Left ventricle myocardium inferior (tissue), 1 donor: ENCODE measurements around the gene PYGM. TPM values are rescaled to one million over a fixed set of nuclear protein-coding genes. Genes with fewer than 3 reads are reported as not detected.

Source experiments
- DNase-seq: peaks from one replicate; pipeline ENCODE4 v3.0.0-alpha.2; 2020
- H3K27ac ChIP-seq: fragments of 200-600 bp; replicated peaks from 2 replicates; pipeline ENCODE4 v1.8.0; 2021
- H3K27me3 ChIP-seq: fragments of 200-600 bp; 2 replicates; pipeline ENCODE4 v1.8.0; 2021; ENCODE audit warnings: low read depth
- H3K36me3 ChIP-seq: fragments of 200-600 bp; 2 replicates; pipeline ENCODE4 v1.8.0; 2021
- H3K4me1 ChIP-seq: fragments of 200-600 bp; 2 replicates; pipeline ENCODE4 v1.8.0; 2021
- H3K4me3 ChIP-seq: fragments of 200-600 bp; 2 replicates; pipeline ENCODE4 v1.8.0; 2021; ENCODE audit warnings: mild to moderate bottlenecking, moderate library complexity
- H3K9me3 ChIP-seq: fragments of 200-600 bp; replicated peaks from 2 replicates; pipeline ENCODE4 v1.8.0; 2021
- intact Hi-C: fragments of 100-400 bp; cut with micrococcal nuclease; formaldehyde crosslinking; loops from one replicate; pipeline ENCODE4 v1.11.0; 2022
- total RNA-seq: library from RNA; stranded (reverse); fragmentation: NEBNext Ultra II Directional; extraction: Animal tissue kit (Norgen Biotek cat#: 25700); gene quantifications from one replicate; pipeline ENCODE4 v1.2.1, GENCODE V29; 2021
- TF ChIP-seq, protein P1 (sequence below): fragments of 200-600 bp; IDR thresholded peaks from 2 replicates; pipeline ENCODE4 v1.8.0; 2021; ENCODE audit warnings: antibody characterized with exemption, mild to moderate bottlenecking, borderline replicate concordance
- donor health status: DM: no; HTN: yes; CAD: no; lungs with severe emphysema.

PYGM gene
- total RNA-seq, 1 donor from 2014 or later: 89.5 TPM

DNA sequence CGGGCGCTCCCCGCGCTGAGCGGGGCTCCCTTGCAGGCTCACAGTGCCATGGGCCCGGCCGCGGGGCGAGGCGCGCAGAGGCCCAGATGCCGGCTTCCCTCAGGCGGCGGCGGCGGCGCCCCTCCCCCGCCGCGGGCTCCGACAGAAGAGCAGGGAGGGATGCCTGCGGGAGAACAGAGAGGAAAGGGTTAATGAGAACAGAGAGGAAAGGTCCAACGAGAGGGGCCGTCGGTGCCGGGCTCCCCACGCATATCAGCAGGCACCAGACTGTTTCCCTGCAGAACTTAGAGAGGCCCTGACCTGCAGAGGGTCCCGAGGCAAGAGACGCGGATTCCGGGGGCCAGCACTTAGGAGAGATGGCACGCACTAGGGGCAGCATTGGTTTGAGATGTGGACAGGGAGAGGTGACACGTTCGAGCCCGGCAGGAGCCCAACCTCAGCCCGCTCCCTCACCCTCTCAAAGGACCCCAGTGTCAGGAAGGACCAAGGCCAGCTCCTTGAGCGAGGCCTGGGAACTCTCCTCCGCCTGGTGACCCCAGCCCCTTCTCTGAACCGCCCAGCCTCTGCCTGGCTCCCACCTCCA lies 45.9 kb downstream of the PYGM start:
- H3K27ac ChIP-seq: no peak overlapping the region
- peak overlapping the region; percentile 23 for H3K4me3 ChIP-seq
- no peaks in the 10 kb centered on the region for H3K9me3 ChIP-seq
- intact Hi-C loops: no loop called here
- H3K4me1 ChIP-seq: peaks cover 8% of the 10 kb centered on the region
- peaks cover 100% of the 10 kb centered on the region for H3K27me3 ChIP-seq
- TF ChIP-seq, protein P1, sequence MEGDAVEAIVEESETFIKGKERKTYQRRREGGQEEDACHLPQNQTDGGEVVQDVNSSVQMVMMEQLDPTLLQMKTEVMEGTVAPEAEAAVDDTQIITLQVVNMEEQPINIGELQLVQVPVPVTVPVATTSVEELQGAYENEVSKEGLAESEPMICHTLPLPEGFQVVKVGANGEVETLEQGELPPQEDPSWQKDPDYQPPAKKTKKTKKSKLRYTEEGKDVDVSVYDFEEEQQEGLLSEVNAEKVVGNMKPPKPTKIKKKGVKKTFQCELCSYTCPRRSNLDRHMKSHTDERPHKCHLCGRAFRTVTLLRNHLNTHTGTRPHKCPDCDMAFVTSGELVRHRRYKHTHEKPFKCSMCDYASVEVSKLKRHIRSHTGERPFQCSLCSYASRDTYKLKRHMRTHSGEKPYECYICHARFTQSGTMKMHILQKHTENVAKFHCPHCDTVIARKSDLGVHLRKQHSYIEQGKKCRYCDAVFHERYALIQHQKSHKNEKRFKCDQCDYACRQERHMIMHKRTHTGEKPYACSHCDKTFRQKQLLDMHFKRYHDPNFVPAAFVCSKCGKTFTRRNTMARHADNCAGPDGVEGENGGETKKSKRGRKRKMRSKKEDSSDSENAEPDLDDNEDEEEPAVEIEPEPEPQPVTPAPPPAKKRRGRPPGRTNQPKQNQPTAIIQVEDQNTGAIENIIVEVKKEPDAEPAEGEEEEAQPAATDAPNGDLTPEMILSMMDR: no peak
- no peaks in the 10 kb centered on the region for H3K36me3 ChIP-seq
- DNase-seq: no peak

DNA sequence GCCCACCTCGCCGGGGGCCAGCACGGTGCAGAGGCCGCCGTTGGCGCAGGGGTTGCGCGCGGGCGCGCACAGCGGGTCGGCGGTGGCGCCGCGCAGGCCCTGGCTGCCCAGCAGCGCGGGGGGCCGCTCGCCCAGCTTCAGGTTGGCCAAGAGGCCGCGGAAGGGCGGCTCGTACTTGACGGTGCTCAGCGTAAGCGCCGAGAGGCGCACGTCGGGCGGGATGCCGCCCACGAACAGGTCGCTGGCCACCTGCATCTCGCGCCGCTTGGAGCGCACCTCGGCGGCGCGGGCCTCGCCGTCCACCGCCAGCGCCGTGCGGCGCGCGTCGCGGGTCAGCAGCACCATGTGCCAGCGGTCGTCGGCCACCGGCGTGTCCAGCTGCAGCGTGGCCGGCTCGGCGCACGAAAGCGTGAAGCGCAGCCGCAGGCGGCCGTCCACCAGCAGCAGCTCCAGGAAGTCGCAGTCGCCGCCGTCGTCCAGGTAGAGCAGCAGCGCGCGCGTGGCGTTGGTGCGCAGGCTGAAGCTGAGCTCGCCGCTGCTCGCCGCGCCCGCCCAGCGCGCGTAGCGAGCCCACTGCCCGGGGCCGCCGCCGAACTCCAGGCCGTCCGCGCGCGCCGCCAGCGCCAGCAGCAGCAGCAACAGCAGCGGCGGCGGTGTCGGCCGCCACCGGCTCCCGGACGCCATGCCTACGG lies 46.6 kb downstream of the PYGM start:
- H3K4me3 ChIP-seq: peak overlapping the region; percentile 23
- H3K27ac ChIP-seq: no peak overlapping the region
- H3K4me1 ChIP-seq: peaks cover 8% of the 10 kb centered on the region
- H3K36me3 ChIP-seq: no peaks in the 10 kb centered on the region
- no peaks in the 10 kb centered on the region for H3K9me3 ChIP-seq
- TF ChIP-seq, protein P1: no peak
- intact Hi-C loops: no loop called here
- peaks cover 100% of the 10 kb centered on the region for H3K27me3 ChIP-seq
- peak; percentile 27 for DNase-seq

DNA sequence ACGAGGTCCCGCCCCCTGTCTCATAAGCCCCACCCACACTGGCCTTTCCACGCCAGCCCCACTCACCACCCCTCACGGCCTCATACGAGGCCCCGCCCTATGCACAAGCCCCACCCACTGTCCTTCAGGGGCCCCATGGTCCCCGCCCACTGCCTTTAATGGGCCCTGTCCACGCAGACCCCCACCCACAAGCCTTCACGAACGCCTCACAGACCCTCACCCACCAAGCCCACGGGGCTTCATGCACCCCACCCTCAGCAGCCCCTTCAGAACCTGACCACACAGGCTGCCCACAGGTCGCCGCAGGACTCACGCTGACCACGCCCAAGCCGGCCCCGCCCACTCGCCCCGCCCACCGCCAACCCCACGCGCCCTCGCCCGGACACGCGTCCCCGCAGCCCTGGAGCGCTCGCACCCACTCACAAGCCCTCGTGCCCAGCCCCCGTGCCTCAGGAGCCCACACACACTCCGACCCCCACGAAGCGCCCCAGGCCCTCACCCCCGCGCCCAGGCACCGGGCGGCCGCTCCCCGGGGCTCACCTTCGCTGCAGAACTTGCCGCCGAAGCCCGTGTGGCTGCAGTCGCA lies 47.3 kb downstream of the PYGM start:
- TF ChIP-seq, protein P1: no peak
- H3K4me3 ChIP-seq: no peak overlapping the region
- no peak for DNase-seq

DNA sequence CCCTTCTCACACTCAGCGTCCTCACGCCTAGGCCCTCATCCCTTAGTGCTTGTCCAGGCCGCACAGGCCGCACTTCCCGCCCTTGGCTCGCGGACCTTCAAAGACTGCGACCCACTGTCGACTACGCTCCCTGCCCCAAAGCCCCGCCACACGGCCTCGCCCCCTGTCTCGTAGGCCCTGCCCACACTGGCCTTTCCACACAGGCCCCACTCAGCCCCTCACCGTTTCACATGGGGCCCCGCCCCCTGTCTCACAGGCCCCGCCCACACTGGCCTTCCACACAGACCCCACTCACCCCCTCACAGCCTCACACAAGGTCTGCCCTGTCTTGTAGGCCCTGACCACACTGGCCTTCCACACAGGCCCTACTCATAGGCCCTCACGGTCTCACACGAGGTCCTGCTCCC lies 47.8 kb downstream of the PYGM start:
- intact Hi-C loops: no loop called here
- TF ChIP-seq, protein P1: no peak
- Histone ChIP-seq H3K27ac (no peak overlapping the region), H3K4me3 (no peak overlapping the region), H3K9me3 (no peaks in the 10 kb centered on the region), H3K27me3 (peaks cover 100% of the 10 kb centered on the region), H3K36me3 (no peaks in the 10 kb centered on the region), H3K4me1 (peaks cover 8% of the 10 kb centered on the region)
- DNase-seq: no peak

More for the DNA sequence above, 47.3 kb downstream of the PYGM start:
- H3K4me1 ChIP-seq: peaks cover 8% of the 10 kb centered on the region
- peaks cover 100% of the 10 kb centered on the region for H3K27me3 ChIP-seq
- no peaks in the 10 kb centered on the region for H3K36me3 ChIP-seq
- intact Hi-C loops: no loop called here
- H3K9me3 ChIP-seq: no peaks in the 10 kb centered on the region
- no peak overlapping the region for H3K27ac ChIP-seq

DNA sequence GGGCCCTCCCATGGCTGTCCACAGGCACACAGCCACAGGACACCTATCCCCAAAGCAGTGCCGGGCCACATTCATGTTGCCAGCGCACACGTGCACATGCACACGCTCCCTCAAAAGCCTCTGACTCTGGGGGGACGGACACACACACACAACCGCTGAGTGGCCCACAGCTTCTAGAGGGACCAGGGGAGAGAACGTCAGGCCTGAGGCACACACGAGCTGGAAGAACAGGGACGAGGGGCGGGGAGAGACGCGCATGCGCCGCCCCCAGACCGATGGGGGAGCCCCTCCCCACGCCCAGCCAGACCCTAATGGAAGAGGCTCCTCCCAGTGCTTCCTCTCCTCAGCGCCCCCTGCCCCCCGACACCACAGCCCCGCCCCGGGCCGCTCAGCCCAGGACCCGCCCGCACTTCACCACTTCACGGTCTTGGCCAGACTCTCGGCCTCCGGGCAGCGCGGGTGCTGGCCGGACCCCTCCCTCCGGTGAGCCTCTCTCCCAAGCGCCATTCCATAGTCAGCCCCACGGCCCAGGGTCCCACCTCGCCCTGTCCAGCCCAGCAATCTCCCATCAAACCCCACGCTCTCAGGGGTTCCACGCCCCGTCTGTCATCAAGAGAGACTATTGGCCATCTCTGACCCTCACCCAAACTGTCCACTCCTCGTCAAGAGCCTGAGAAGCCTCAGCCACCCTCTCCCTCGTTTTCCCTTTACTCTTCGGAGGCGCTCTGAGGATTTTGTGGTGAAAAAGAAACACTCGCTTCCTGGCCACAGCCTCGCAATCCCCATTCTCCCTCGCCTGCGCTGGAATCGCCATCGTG lies 48.4 kb downstream of the PYGM start:
- intact Hi-C loops: no loop called here
- Histone ChIP-seq H3K27me3 (peaks cover 100% of the 10 kb centered on the region), H3K4me3 (no peak overlapping the region), H3K27ac (no peak overlapping the region), H3K4me1 (peaks cover 8% of the 10 kb centered on the region), H3K9me3 (no peaks in the 10 kb centered on the region), H3K36me3 (no peaks in the 10 kb centered on the region)
- TF ChIP-seq, protein P1: no peak
- no peak for DNase-seq
